CD14-positive monocyte (primary cell): Measurements from ENCODE around the gene CES2. TPM values are rescaled to one million over a fixed set of nuclear protein-coding genes. Genes with fewer than 3 reads are reported as not detected.

Experiments
- DNase-seq, 3 donors: peaks; one replicate each; pipeline ENCODE4 v3.0.0-alpha.2; 2011 to 2022
- H2AFZ ChIP-seq: 2 replicates; pipeline ENCODE4 v1.6.0; 2012; ENCODE audit warnings: mild to moderate bottlenecking, low read depth, low read length, inconsistent platforms; ENCODE audit not compliant: insufficient read depth, poor library complexity, severe bottlenecking
- H3K27ac ChIP-seq, 2 donors: 1 replicate in 1 of 2; 2 replicates in 1 of 2; pipeline ENCODE4 v1.5.1; 2012 to 2013; ENCODE audit warnings: low read length in 2 of 2, control low read depth in 1 of 2, inconsistent platforms in 1 of 2, low read depth in 1 of 2, mild to moderate bottlenecking in 1 of 2
- H3K27me3 ChIP-seq, 2 donors: one replicate each; pipeline versions ENCODE4 v1.6.0 to v1.6.1; 2011 to 2013; ENCODE audit warnings: low read length in 2 of 2; ENCODE audit not compliant: control insufficient read depth in 2 of 2, insufficient read depth in 2 of 2
- H3K36me3 ChIP-seq, 2 donors: replicated peaks in 1 of 2; 1 replicate in 1 of 2; 2 replicates in 1 of 2; pipeline versions ENCODE4 v1.5.1 to v1.6.1; 2012 to 2013; ENCODE audit warnings: low read length in 2 of 2, control low read depth in 1 of 2, inconsistent platforms in 1 of 2, mild to moderate bottlenecking in 1 of 2; ENCODE audit not compliant: insufficient read depth in 2 of 2, control insufficient read depth in 1 of 2
- H3K4me1 ChIP-seq, 2 donors: 1 replicate in 1 of 2; 2 replicates in 1 of 2; pipeline versions ENCODE4 v1.5.1 to v1.6.1; 2012 to 2013; ENCODE audit warnings: low read length in 2 of 2, control low read depth in 1 of 2, inconsistent platforms in 1 of 2, mild to moderate bottlenecking in 1 of 2, moderate library complexity in 1 of 2; ENCODE audit not compliant: insufficient read depth in 2 of 2, control insufficient read depth in 1 of 2
- H3K4me2 ChIP-seq: replicated peaks from 2 replicates; pipeline ENCODE3; 2012; ENCODE audit warnings: low read length, moderate library complexity, mild to moderate bottlenecking; ENCODE audit not compliant: poor library complexity, severe bottlenecking; ENCODE audit errors: extremely low read depth
- H3K4me3 ChIP-seq, 3 experiments: fragments of 200-600 bp in 1 of 3; sonication (generic) in 1 of 3; replicated peaks in 1 of 3; 1 replicate in 2 of 3; 2 replicates in 1 of 3; pipeline ENCODE4 v1.5.1; 2011 to 2013; ENCODE audit warnings: low read length in 3 of 3, mild to moderate bottlenecking in 3 of 3, control low read depth in 2 of 3, low read depth in 2 of 3, inconsistent platforms in 1 of 3, moderate library complexity in 1 of 3
- H3K79me2 ChIP-seq: 2 replicates; pipeline ENCODE4 v1.6.0; 2012; ENCODE audit warnings: mild to moderate bottlenecking, control low read depth, inconsistent platforms, low read length, moderate library complexity; ENCODE audit not compliant: insufficient read depth
- H3K9ac ChIP-seq: 2 replicates; pipeline ENCODE4 v1.6.0; 2017; ENCODE audit warnings: low read length, mild to moderate bottlenecking; ENCODE audit not compliant: insufficient read depth, poor library complexity, severe bottlenecking
- H3K9me3 ChIP-seq, 2 donors: replicated peaks in 1 of 2; 1 replicate in 1 of 2; 2 replicates in 1 of 2; pipeline versions ENCODE4 v1.5.1 to v1.6.1; 2012 to 2013; ENCODE audit warnings: low read length in 2 of 2, control low read depth in 1 of 2; ENCODE audit not compliant: control insufficient read depth in 1 of 2, insufficient read depth in 1 of 2
- H4K20me1 ChIP-seq: 2 replicates; pipeline ENCODE4 v1.6.0; 2012; ENCODE audit warnings: mild to moderate bottlenecking, low read length, control low read depth, moderate library complexity; ENCODE audit not compliant: insufficient read depth
- H3K27ac Mint-ChIP-seq, 7 donors: one replicate each; pipeline ENCODE4 v1.8.0; 2020; ENCODE audit warnings: mild to moderate bottlenecking in 7 of 7, mixed read lengths in 7 of 7, moderate library complexity in 6 of 7, inconsistent platforms in 2 of 7
- H3K27me3 Mint-ChIP-seq, 3 donors: one replicate each; pipeline ENCODE4 v1.8.0; 2021 to 2022; ENCODE audit warnings: low read depth in 3 of 3, mild to moderate bottlenecking in 3 of 3, mixed read lengths in 3 of 3, moderate library complexity in 3 of 3, inconsistent platforms in 1 of 3
- H3K36me3 Mint-ChIP-seq, 2 donors: one replicate each; pipeline ENCODE4 v1.8.0; 2020; ENCODE audit warnings: mixed read lengths in 2 of 2, inconsistent platforms in 1 of 2, mild to moderate bottlenecking in 1 of 2
- H3K4me1 Mint-ChIP-seq: one replicate; pipeline ENCODE4 v1.8.0; 2020; ENCODE audit warnings: mild to moderate bottlenecking, mixed read lengths
- H3K4me3 Mint-ChIP-seq, 2 donors: one replicate each; pipeline ENCODE4 v1.8.0; 2020; ENCODE audit warnings: mild to moderate bottlenecking in 2 of 2, mixed read lengths in 2 of 2, moderate library complexity in 1 of 2
- H3K9me3 Mint-ChIP-seq, 7 donors: one replicate each; pipeline ENCODE4 v1.8.0; 2020 to 2022; ENCODE audit warnings: mixed read lengths in 7 of 7, mild to moderate bottlenecking in 6 of 7, moderate library complexity in 6 of 7, inconsistent platforms in 2 of 7
- CTCF ChIP-seq: fragments of 200-600 bp; IDR thresholded peaks from one replicate; pipeline ENCODE4 v1.8.0; 2022; ENCODE audit warnings: antibody characterized with exemption, mild to moderate bottlenecking
- WGBS: methylation state at CpG from one replicate; pipeline ENCODE4 v1.1.5; 2013; ENCODE audit warnings: missing lambda C conversion rate; ENCODE audit not compliant: insufficient coverage; 5-methylcytosine and 5-hydroxymethylcytosine counted together
- intact Hi-C, 2 donors: fragments of 100-400 bp; cut with micrococcal nuclease; formaldehyde crosslinking; loops; one replicate each; pipeline versions ENCODE4 v1.15.0 to v1.15.1; 2023
- polyA plus RNA-seq, 3 donors: library from polyadenylated mRNA; depleted of rRNA in 1 of 3; unstranded in 2 of 3; stranded (reverse) in 1 of 3; fragments of 300-500 nt in 2 of 3; fragments of >200 nt in 1 of 3; fragmentation: Illumina TruSeq in 2 of 3; gene quantifications; 1 replicate in 2 of 3; 2 replicates in 1 of 3; pipeline ENCODE4 v1.2.3, GENCODE V29; 2012 to 2021

The CES2 gene
- polyA plus RNA-seq, 3 donors: 14.0 to 29.0 (median 23.2) TPM

DNA sequence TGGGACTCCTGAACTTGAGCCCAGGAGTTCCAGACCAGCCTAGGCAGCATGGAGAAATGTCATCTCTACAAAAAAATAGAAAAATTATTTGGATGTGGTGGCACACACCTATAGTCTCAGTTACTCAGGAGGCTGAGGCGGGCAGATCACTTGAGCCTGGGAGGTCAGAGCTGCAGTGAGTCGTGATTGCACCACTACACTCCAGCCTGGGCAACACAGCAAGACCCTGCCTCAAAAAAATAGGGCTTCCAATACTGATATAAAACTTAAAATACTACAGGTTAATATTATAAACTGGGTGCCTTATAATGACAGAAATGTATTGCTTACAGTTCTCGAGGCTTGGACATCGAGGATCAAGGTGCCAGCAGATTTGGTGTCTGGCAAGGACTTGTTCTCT lies 10.6 kb downstream of the CES2 start:
- DNase-seq: no peak
- Mint-ChIP-seq H3K27ac (no peak overlapping the region), H3K4me3 (no peak overlapping the region), H3K4me1 (peaks cover 22% of the 10 kb centered on the region), H3K27me3 (peaks cover 34 to 40% (median 37%) of the 10 kb centered on the region in 3 donors), H3K36me3 (peaks cover 35 to 36% of the 10 kb centered on the region in 2 donors), H3K9me3 (peaks cover 0 to 9% (median 4%) of the 10 kb centered on the region in 7 donors)
- Histone ChIP-seq H3K9ac (no peak overlapping the region), H3K36me3 (peaks cover 30 to 32% of the 10 kb centered on the region in 2 donors), H3K79me2 (no peaks in the 10 kb centered on the region), H3K27me3 (peaks cover 20 to 33% of the 10 kb centered on the region in 2 donors), H3K4me2 (no peak overlapping the region), H3K9me3 (peaks cover 0 to 4% of the 10 kb centered on the region in 2 donors), H2AFZ (no peak overlapping the region), H3K27ac (no peak overlapping the region), H3K4me1 (peaks cover 17 to 18% of the 10 kb centered on the region in 2 donors), H3K4me3 (no peak overlapping the region), H4K20me1 (peaks cover 18% of the 10 kb centered on the region)
- 100% methylated on average over 1 of the region's 4 CpGs for WGBS
- no peak for TF ChIP-seq CTCF
- intact Hi-C loops: no loop called here

DNA sequence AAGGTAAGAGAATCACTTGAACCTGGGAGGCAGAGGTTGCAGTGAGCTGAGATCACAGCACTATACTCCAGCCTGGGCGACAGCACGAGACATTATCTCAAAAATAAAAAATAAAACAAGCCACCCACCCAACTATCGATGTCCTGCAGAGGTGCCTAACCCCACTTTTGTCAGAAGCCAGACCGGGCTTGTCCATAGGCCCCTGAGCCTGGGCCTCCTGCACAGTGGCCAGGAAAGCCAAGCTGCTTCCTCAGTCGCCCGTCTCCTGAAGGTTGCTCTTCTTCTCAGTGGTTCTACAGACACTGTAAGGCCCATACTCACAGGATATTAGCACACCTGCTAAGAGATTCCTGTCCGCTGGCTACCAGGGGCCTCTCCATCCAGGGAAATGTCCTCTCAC lies 11.2 kb downstream of the CES2 start:
- DNase-seq: no peak
- H3K4me3 ChIP-seq: no peak overlapping the region
- no peaks in the 10 kb centered on the region for H3K79me2 ChIP-seq
- peaks cover 17 to 18% of the 10 kb centered on the region in 2 donors for H3K4me1 ChIP-seq
- H3K9ac ChIP-seq: no peak overlapping the region
- peaks cover 0 to 10% of the 10 kb centered on the region in 2 donors for H3K9me3 ChIP-seq
- H3K27me3 ChIP-seq: peaks cover 25 to 39% of the 10 kb centered on the region in 2 donors
- no peak overlapping the region for H3K4me2 ChIP-seq
- H3K36me3 ChIP-seq: peaks cover 24 to 26% of the 10 kb centered on the region in 2 donors
- H3K27ac ChIP-seq: no peak overlapping the region
- Mint-ChIP-seq H3K4me3 (peak overlapping the region in 1 of 2 donors; percentile 12), H3K36me3 (peaks cover 29 to 30% of the 10 kb centered on the region in 2 donors), H3K4me1 (peaks cover 22% of the 10 kb centered on the region), H3K9me3 (peaks cover 0 to 13% (median 9%) of the 10 kb centered on the region in 7 donors), H3K27ac (peak overlapping the region in 2 of 7 donors; percentile 36 to 50), H3K27me3 (peaks cover 39 to 46% (median 43%) of the 10 kb centered on the region in 3 donors)
- WGBS: 75% methylated on average over 6 of the region's 7 CpGs
- intact Hi-C loops: no loop called here
- H2AFZ ChIP-seq: no peak overlapping the region
- H4K20me1 ChIP-seq: peaks cover 13% of the 10 kb centered on the region
- no peak for TF ChIP-seq CTCF
